Caco-2 (cell line): Measurements from ENCODE around the gene EXOC3. TPM values are rescaled to one million over a fixed set of nuclear protein-coding genes. Genes with fewer than 3 reads are reported as not detected.
"Not testable (repeated sequence)": the region's sequence is repeated elsewhere in the genome, so short reads cannot be mapped to it uniquely, and the experiment has no call there.

Experiments
- BruUV-seq: library from RNA; stranded (reverse); fragments of 400-500 nt; replicated peaks from 2 replicates; lab custom pipeline; 2021; lab: Mats Ljungman, UMichigan
- CTCF ChIA-PET: fragments of 300-600 bp; sonication (Branson Sonifier 250); formaldehyde crosslinking; loops from one replicate; lab custom pipeline; 2022; ENCODE audit warnings: antibody characterized with exemption; lab: Charles Lee
- POLR2A ChIA-PET: fragments of 300-600 bp; sonication (Branson Sonifier 250); formaldehyde crosslinking; loops from one replicate; lab custom pipeline; 2022; ENCODE audit warnings: antibody characterized with exemption; lab: Charles Lee
- DNase-seq, 2 experiments: peaks; one replicate each; pipeline versions ENCODE4 v3.0.0 to v3.0.0-alpha.2; 2020 to 2022
- H3K27me3 ChIP-seq: replicated peaks from 2 replicates; pipeline ENCODE4 v1.6.0; 2011; ENCODE audit warnings: low read length; ENCODE audit not compliant: control insufficient read depth, insufficient read depth
- H3K36me3 ChIP-seq: 2 replicates; pipeline ENCODE4 v1.5.1; 2011; ENCODE audit warnings: low read length; ENCODE audit not compliant: control insufficient read depth, insufficient read depth
- H3K4me1 ChIP-seq: fragments of 250-450 bp; sonication (Bioruptor Pico); 2 replicates; pipeline ENCODE4 v1.5.1; 2020; ENCODE audit warnings: mild to moderate bottlenecking
- H3K4me3 ChIP-seq: 2 replicates; pipeline ENCODE4 v1.5.1; 2011; ENCODE audit warnings: low read depth, mild to moderate bottlenecking, control low read depth, low read length
- H3K9me3 ChIP-seq: fragments of 250-450 bp; sonication (Bioruptor Pico); 2 replicates; pipeline ENCODE4 v1.5.1; 2020; ENCODE audit warnings: mild to moderate bottlenecking, moderate library complexity
- H3K27ac Mint-ChIP-seq: one replicate; pipeline ENCODE4 v1.8.0; 2022; ENCODE audit warnings: mixed read lengths; ENCODE audit not compliant: unreplicated experiment
- H3K27me3 Mint-ChIP-seq: one replicate; pipeline ENCODE4 v1.8.0; 2022; ENCODE audit warnings: mixed read lengths; ENCODE audit not compliant: insufficient read depth, unreplicated experiment
- H3K36me3 Mint-ChIP-seq: one replicate; pipeline ENCODE4 v1.8.0; 2022; ENCODE audit warnings: mild to moderate bottlenecking, mixed read lengths; ENCODE audit not compliant: insufficient read depth, unreplicated experiment
- H3K4me1 Mint-ChIP-seq: one replicate; pipeline ENCODE4 v1.8.0; 2022; ENCODE audit warnings: low read depth, mixed read lengths; ENCODE audit not compliant: unreplicated experiment
- H3K4me3 Mint-ChIP-seq: one replicate; pipeline ENCODE4 v1.8.0; 2022; ENCODE audit warnings: mild to moderate bottlenecking, moderate library complexity, mixed read lengths; ENCODE audit not compliant: unreplicated experiment
- H3K9me3 Mint-ChIP-seq: one replicate; pipeline ENCODE4 v1.8.0; 2022; ENCODE audit warnings: mixed read lengths; ENCODE audit not compliant: unreplicated experiment
- intact Hi-C: fragments of 100-400 bp; cut with micrococcal nuclease; formaldehyde crosslinking; loops from one replicate; pipeline ENCODE4 v1.10.0; 2022; ENCODE audit not compliant: unreplicated experiment
- total RNA-seq: library from RNA; stranded (reverse); gene quantifications from 2 replicates; pipeline ENCODE4 v1.2.3, GENCODE V29; 2022
- TF ChIP-seq, protein P1 (sequence below), 2 experiments: fragments of 200-600 bp in 1 of 2; IDR thresholded peaks; 1 replicate in 1 of 2; 2 replicates in 1 of 2; pipeline versions ENCODE4 v1.5.1 to v1.8.0; 2011 to 2022; ENCODE audit warnings: antibody characterized with exemption in 1 of 2, control low read depth in 1 of 2, inconsistent platforms in 1 of 2, low read depth in 1 of 2, low read length in 1 of 2, mild to moderate bottlenecking in 1 of 2, moderate library complexity in 1 of 2; ENCODE audit not compliant: insufficient read depth in 1 of 2, severe bottlenecking in 1 of 2, unreplicated experiment in 1 of 2

Gene EXOC3
- total RNA-seq, 1 experiment from 2014 or later: 44.5 TPM

DNA sequence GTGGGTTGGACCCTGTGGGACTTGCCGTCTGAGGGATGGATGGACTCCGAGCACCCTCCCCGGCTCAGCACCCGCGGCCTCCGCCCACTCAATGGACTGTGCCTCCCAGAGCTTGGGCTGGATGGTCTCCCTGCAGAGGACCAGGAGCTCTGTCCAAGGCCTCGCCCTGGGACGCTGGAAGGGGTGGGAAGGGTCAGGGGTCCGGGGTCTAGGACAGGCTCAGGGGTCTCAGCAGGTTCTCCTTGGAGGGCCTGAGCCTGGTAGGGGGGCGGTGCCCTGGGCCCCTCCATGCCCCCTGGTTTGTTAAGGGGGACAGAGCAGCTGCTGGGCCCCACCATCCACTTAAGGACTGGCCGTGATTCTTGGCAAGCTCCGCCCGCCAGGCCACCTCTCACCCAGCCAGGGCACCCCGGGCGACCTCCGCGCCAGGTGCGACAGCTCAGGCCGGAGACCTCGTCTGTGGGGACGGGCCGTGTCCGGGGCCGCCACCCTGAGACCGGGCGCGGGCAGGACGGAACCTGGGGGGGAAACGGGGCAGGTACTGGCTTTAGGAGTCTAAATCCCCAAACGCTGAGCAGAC is 29.2 kb downstream of the EXOC3 start:
- no peaks in the 10 kb centered on the region for H3K9me3 Mint-ChIP-seq
- POLR2A ChIA-PET: interaction anchor here (0.5 to 0.6 kb wide), 2 partner anchors 26 to 254 kb away, joined by 4 read pairs; partner anchors contain the start of genes CCDC127 and SDHA
- Histone ChIP-seq H3K4me3 (peak overlapping the region; percentile 98), H3K36me3 (no peaks in the 10 kb centered on the region), H3K27me3 (no peaks in the 10 kb centered on the region), H3K9me3 (no peaks in the 10 kb centered on the region), H3K4me1 (no peaks in the 10 kb centered on the region)
- peak in 1 of 2 experiments; percentile 37 for DNase-seq
- peak overlapping the region; percentile 87 for H3K27ac Mint-ChIP-seq
- CTCF ChIA-PET: interaction anchor here (0.7 to 1.9 kb wide), 4 partner anchors 25 to 287 kb away, joined by 3 to 9 read pairs (median 4); no protein-coding TSS in a partner anchor
- peaks cover 7% of the 10 kb centered on the region for H3K4me1 Mint-ChIP-seq
- H3K36me3 Mint-ChIP-seq: peaks cover 21% of the 10 kb centered on the region
- intact Hi-C loops: no loop called here
- peak overlapping the region; percentile 85 for H3K4me3 Mint-ChIP-seq
- BruUV-seq: TSS peak; percentile 46
- H3K27me3 Mint-ChIP-seq: no peaks in the 10 kb centered on the region
- TF ChIP-seq, protein P1, sequence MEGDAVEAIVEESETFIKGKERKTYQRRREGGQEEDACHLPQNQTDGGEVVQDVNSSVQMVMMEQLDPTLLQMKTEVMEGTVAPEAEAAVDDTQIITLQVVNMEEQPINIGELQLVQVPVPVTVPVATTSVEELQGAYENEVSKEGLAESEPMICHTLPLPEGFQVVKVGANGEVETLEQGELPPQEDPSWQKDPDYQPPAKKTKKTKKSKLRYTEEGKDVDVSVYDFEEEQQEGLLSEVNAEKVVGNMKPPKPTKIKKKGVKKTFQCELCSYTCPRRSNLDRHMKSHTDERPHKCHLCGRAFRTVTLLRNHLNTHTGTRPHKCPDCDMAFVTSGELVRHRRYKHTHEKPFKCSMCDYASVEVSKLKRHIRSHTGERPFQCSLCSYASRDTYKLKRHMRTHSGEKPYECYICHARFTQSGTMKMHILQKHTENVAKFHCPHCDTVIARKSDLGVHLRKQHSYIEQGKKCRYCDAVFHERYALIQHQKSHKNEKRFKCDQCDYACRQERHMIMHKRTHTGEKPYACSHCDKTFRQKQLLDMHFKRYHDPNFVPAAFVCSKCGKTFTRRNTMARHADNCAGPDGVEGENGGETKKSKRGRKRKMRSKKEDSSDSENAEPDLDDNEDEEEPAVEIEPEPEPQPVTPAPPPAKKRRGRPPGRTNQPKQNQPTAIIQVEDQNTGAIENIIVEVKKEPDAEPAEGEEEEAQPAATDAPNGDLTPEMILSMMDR (IDR thresholded peaks at IDR 0.05; ENCODE audit: insufficient read depth in 1 of 2, low read depth in 1 of 2, low read length in 1 of 2, severe bottlenecking in 1 of 2, unreplicated experiment in 1 of 2): no peak

DNA sequence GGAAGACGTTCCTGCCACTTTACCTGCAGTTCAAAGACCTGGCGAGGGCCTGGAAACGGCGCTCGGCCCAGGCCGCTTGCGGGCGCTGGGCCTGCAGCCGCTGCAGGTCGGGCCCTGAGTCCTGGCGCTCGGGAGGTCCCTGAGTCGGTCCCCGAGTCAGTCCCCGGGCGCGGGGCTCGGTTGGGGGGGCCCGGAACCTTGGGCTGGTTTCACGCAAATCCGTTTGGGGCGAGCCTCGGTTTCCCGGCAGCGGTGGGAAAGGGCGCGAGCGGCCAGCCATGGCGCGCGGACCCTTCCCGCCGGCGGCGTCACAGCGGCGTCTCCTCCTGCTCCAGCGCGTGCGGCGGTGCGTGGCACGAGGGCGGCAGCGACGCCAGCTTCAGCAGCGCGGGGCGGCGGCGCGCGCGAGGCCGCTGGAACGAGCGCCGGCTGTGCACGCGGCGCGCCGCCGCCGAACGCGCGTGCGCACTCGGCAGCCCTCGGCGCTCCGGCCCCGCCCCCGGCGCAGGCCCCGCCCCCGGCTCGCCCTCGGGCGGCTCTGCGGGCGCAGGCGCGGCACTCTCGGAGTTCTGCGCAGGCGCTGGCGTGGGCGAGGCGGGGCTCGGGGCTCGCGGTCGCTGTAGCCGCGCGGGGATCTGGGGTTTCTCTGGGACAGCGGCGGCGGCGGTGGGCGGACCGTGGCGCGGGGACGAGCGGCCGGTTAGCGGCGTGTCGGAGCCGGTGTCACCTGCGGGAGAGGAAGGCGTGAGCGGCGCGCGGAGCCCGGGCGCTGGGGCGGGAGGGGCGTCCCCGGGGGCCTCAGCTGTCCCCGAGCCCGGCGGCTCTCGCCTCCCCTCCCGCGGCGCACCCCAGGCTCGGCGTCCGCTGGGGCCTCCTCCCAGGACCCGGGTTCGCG is 29.9 kb downstream of the EXOC3 start:
- no peaks in the 10 kb centered on the region for H3K9me3 Mint-ChIP-seq
- H3K36me3 Mint-ChIP-seq: peaks cover 21% of the 10 kb centered on the region
- H3K27ac Mint-ChIP-seq: peak overlapping the region; percentile 87
- peak; percentile 77 to 90 for DNase-seq
- no peaks in the 10 kb centered on the region for H3K36me3 ChIP-seq
- H3K4me3 ChIP-seq: peak overlapping the region; percentile 98
- H3K4me1 ChIP-seq: no peaks in the 10 kb centered on the region
- ChIA-PET POLR2A (no interaction called here), CTCF (interaction anchor here (1.0 to 1.9 kb wide), 4 partner anchors 26 to 152 kb away, joined by 3 to 10 read pairs (median 7); no protein-coding TSS in a partner anchor)
- H3K27me3 ChIP-seq: no peaks in the 10 kb centered on the region
- TF ChIP-seq, protein P1 (IDR thresholded peaks at IDR 0.05; ENCODE audit: insufficient read depth in 1 of 2, low read depth in 1 of 2, low read length in 1 of 2, severe bottlenecking in 1 of 2, unreplicated experiment in 1 of 2): no peak
- peak overlapping the region; percentile 85 for H3K4me3 Mint-ChIP-seq
- intact Hi-C loops: no loop called here
- BruUV-seq: no TSS peak
- H3K27me3 Mint-ChIP-seq: no peaks in the 10 kb centered on the region
- peaks cover 7% of the 10 kb centered on the region for H3K4me1 Mint-ChIP-seq
- H3K9me3 ChIP-seq: no peaks in the 10 kb centered on the region

DNA sequence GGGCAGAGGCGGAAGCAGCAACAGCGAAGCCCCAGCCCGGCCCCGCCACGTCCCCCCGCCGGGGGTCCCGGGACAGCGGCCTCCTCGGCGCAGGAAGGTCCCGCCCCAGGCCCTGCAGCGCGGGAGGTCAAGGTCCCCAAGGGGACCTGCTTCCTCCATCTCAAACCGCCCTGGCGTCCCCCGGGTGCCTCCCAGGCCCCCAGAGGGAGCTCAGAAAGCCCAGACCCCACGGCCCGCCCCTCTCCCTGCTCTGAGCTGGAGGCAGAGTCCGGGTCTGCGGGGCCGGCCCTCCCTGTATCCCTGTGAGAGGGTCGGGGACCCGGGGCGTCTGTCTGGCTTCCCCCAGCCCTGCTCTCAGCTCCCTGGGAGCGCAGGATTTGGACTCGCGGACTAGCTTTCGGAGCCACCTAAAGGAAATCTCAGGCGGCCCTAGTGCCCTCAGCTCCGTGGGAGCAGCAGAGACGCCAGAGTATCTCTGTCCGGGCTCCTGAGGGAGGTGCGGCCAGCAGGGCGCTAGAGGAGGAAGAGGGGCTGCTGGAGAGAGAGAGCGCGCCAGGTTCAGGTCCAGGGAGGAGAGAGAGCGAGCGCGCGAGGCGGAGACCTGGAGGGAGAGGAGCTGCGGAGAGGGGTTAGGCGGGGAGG is 30.7 kb downstream of the EXOC3 start:
- Mint-ChIP-seq H3K4me1 (peaks cover 7% of the 10 kb centered on the region), H3K4me3 (peak overlapping the region; percentile 85), H3K27ac (peak overlapping the region; percentile 18), H3K9me3 (no peaks in the 10 kb centered on the region), H3K36me3 (peaks cover 24% of the 10 kb centered on the region), H3K27me3 (no peaks in the 10 kb centered on the region)
- Histone ChIP-seq H3K36me3 (no peaks in the 10 kb centered on the region), H3K9me3 (no peaks in the 10 kb centered on the region), H3K4me3 (peak overlapping the region; percentile 88), H3K4me1 (no peaks in the 10 kb centered on the region), H3K27me3 (no peaks in the 10 kb centered on the region)
- TF ChIP-seq, protein P1 (IDR thresholded peaks at IDR 0.05; ENCODE audit: insufficient read depth in 1 of 2, low read depth in 1 of 2, low read length in 1 of 2, severe bottlenecking in 1 of 2, unreplicated experiment in 1 of 2): no peak
- ChIA-PET POLR2A (interaction anchor here (0.6 kb wide), 1 partner anchor 115 kb away, joined by 6 read pairs; no protein-coding TSS in a partner anchor), CTCF (interaction anchor here (1.9 kb wide), 1 partner anchor 27 kb away, joined by 10 read pairs; no protein-coding TSS in a partner anchor)
- no TSS peak for BruUV-seq
- no peak for DNase-seq
- intact Hi-C loops: no loop called here

DNA sequence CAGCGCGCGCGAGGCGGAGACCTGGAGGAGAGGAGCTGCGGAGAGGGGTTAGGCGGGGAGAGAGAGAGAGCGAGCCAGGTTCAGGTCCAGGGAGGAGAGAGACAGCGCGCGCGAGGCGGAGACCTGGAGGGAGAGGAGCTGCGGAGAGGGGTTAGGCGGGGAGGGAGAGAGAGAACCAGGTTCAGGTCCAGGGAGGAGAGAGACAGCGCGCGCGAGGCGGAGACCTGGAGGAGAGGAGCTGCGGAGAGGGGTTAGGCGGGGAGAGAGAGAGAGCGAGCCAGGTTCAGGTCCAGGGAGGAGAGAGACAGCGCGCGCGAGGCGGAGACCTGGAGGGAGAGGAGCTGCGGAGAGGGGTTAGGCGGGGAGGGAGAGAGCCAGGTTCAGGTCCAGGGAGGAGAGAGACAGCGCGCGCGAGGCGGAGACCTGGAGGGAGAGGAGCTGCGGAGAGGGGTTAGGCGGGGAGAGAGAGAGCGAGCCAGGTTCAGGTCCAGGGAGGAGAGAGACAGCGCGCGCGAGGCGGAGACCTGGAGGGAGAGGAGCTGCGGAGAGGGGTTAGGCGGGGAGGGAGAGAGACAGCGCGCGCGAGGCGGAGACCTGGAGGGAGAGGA is 31.4 kb downstream of the EXOC3 start:
- POLR2A ChIA-PET: interaction anchor here (0.6 kb wide), 1 partner anchor 114 kb away, joined by 6 read pairs; no protein-coding TSS in a partner anchor
- CTCF ChIA-PET: interaction anchor here (1.9 kb wide), 1 partner anchor 28 kb away, joined by 10 read pairs; no protein-coding TSS in a partner anchor
- H3K27me3 Mint-ChIP-seq, DNase-seq, H3K27me3 ChIP-seq, BruUV-seq, H3K4me1 ChIP-seq, H3K9me3 Mint-ChIP-seq, H3K9me3 ChIP-seq, H3K36me3 ChIP-seq, H3K4me1 Mint-ChIP-seq, intact Hi-C loops: not testable (repeated sequence)
- peak overlapping the region; percentile 85 for H3K4me3 Mint-ChIP-seq
- H3K4me3 ChIP-seq: peak overlapping the region; percentile 88
- peak overlapping the region; percentile 18 for H3K27ac Mint-ChIP-seq
- H3K36me3 Mint-ChIP-seq: peaks cover 30% of the 10 kb centered on the region
